H1 (cell line): ENCODE results near the gene DENND1A. TPM values are rescaled to one million over a fixed set of nuclear protein-coding genes. Genes with fewer than 3 reads are reported as not detected.
A peak's percentile ranks its signal among the peaks of the same experiment; 100 is the strongest.

Source experiments
- CTCF ChIA-PET: fragments of 300-600 bp; sonication (Branson Sonifier 250); formaldehyde crosslinking; loops from one replicate; lab custom pipeline; 2021; ENCODE audit not compliant: partially characterized antibody; lab: Charles Lee
- POLR2A ChIA-PET: fragments of 300-600 bp; sonication (Branson Sonifier 250); formaldehyde crosslinking; loops from one replicate; lab custom pipeline; 2021; ENCODE audit warnings: inconsistent platforms; ENCODE audit not compliant: partially characterized antibody; lab: Charles Lee
- DNase-seq, 2 experiments: peaks; one replicate each; pipeline versions ENCODE4 v3.0.0 to v3.0.0-alpha.2; 2010 to 2022; ENCODE audit warnings: low spot score in 2 of 2, low read depth in 1 of 2, mixed read lengths in 1 of 2
- FAIRE-seq: peaks from 2 replicates; lab custom pipeline; 2011; peaks lifted over from hg19 to GRCh38; lab: Jason Lieb, UNC
- H2AFZ ChIP-seq: 2 replicates; pipeline ENCODE4 v1.8.1; 2012; ENCODE audit warnings: low read length, inconsistent platforms
- H2AK5ac ChIP-seq: 2 replicates; pipeline ENCODE4 v1.6.1; 2013; ENCODE audit warnings: low read depth, low read length
- H2BK120ac ChIP-seq: replicated peaks from 2 replicates; pipeline ENCODE3; 2013; ENCODE audit warnings: low read depth, low read length, inconsistent platforms
- H2BK12ac ChIP-seq: 2 replicates; pipeline ENCODE4 v1.6.1; 2013; ENCODE audit warnings: low read depth, low read length
- H2BK15ac ChIP-seq: 2 replicates; pipeline ENCODE4 v1.6.1; 2013; ENCODE audit warnings: low read length
- H2BK20ac ChIP-seq: 2 replicates; pipeline ENCODE4 v1.6.1; 2013; ENCODE audit warnings: low read length
- H2BK5ac ChIP-seq: 2 replicates; pipeline ENCODE4 v1.6.1; 2013; ENCODE audit warnings: low read depth, low read length
- H3K14ac ChIP-seq: 2 replicates; pipeline ENCODE4 v1.6.1; 2013; ENCODE audit warnings: inconsistent platforms; ENCODE audit not compliant: insufficient read length
- H3K18ac ChIP-seq: 2 replicates; pipeline ENCODE4 v1.6.1; 2013; ENCODE audit warnings: low read length; ENCODE audit errors: extremely low read depth
- H3K23ac ChIP-seq: 2 replicates; pipeline ENCODE4 v1.6.1; 2013; ENCODE audit warnings: inconsistent platforms; ENCODE audit not compliant: insufficient read length
- H3K23me2 ChIP-seq: 2 replicates; pipeline ENCODE4 v1.6.1; 2013; ENCODE audit warnings: low read depth, low read length
- H3K27ac ChIP-seq: 2 replicates; pipeline ENCODE4 v1.6.1; 2011; ENCODE audit warnings: low read depth, low read length, inconsistent platforms
- H3K27me3 ChIP-seq, 4 experiments: replicated peaks in 1 of 4; 1 replicate in 1 of 4; 2 replicates in 3 of 4; pipeline versions ENCODE4 v1.6.1 to v1.8.1; 2011 to 2013; ENCODE audit warnings: low read length in 3 of 4, mild to moderate bottlenecking in 3 of 4, inconsistent platforms in 2 of 4, mixed read lengths in 2 of 4, moderate library complexity in 1 of 4; ENCODE audit not compliant: control insufficient read depth in 3 of 4, insufficient read depth in 3 of 4; ENCODE audit errors: extremely low read depth in 1 of 4
- H3K36me3 ChIP-seq, 4 experiments: 2 replicates each; pipeline versions ENCODE4 v1.6.1 to v1.8.1; 2011 to 2013; ENCODE audit warnings: mild to moderate bottlenecking in 4 of 4, low read length in 3 of 4, moderate library complexity in 2 of 4, control low read depth in 1 of 4, inconsistent platforms in 1 of 4; ENCODE audit not compliant: insufficient read depth in 4 of 4, control insufficient read depth in 2 of 4
- H3K4ac ChIP-seq: replicated peaks from 2 replicates; pipeline ENCODE3; 2013; ENCODE audit warnings: low read length, low read depth, mixed read lengths, inconsistent platforms; ENCODE audit not compliant: insufficient read length
- H3K4me1 ChIP-seq, 4 experiments: replicated peaks in 1 of 4; 1 replicate in 1 of 4; 2 replicates in 3 of 4; pipeline versions ENCODE4 v1.6.1 to v1.8.1; 2011 to 2013; ENCODE audit warnings: low read length in 3 of 4, inconsistent platforms in 2 of 4, mixed read lengths in 1 of 4; ENCODE audit not compliant: insufficient read depth in 4 of 4, control insufficient read depth in 3 of 4
- H3K4me2 ChIP-seq, 2 experiments: 2 replicates each; pipeline versions ENCODE4 v1.6.1 to v1.8.1; 2011 to 2013; ENCODE audit warnings: low read depth in 2 of 2, low read length in 2 of 2, control low read depth in 1 of 2, inconsistent platforms in 1 of 2, mild to moderate bottlenecking in 1 of 2; ENCODE audit not compliant: insufficient read depth in 1 of 2
- H3K4me3 ChIP-seq, 4 experiments: fragments of 200-600, 300-600 bp in 1 of 4; sonication (generic), shearing (Covaris generic), sonication (Bioruptor Twin) in 1 of 4; 2 replicates each; pipeline versions ENCODE4 v1.5.1 to v1.8.1; 2011 to 2016; ENCODE audit warnings: low read length in 4 of 4, low read depth in 3 of 4, control low read depth in 2 of 4, inconsistent platforms in 2 of 4, mild to moderate bottlenecking in 2 of 4, mixed read lengths in 1 of 4, moderate library complexity in 1 of 4; ENCODE audit not compliant: insufficient read depth in 2 of 4; ENCODE audit errors: extremely low read depth in 1 of 4
- H3K56ac ChIP-seq: replicated peaks from 2 replicates; pipeline ENCODE3; 2013; ENCODE audit warnings: low read depth, mild to moderate bottlenecking, mixed read lengths, low read length, inconsistent platforms; ENCODE audit not compliant: insufficient read length
- H3K79me1 ChIP-seq: 2 replicates; pipeline ENCODE4 v1.6.1; 2013; ENCODE audit warnings: low read depth, low read length, control low read depth
- H3K79me2 ChIP-seq, 2 experiments: 2 replicates each; pipeline versions ENCODE4 v1.6.1 to v1.8.1; 2012 to 2013; ENCODE audit warnings: low read length in 2 of 2, mild to moderate bottlenecking in 2 of 2, inconsistent platforms in 1 of 2; ENCODE audit not compliant: insufficient read depth in 2 of 2, control insufficient read depth in 1 of 2
- H3K9ac ChIP-seq, 4 experiments: replicated peaks in 1 of 4; 1 replicate in 1 of 4; 2 replicates in 3 of 4; pipeline versions ENCODE4 v1.6.1 to v1.8.1; 2011 to 2013; ENCODE audit warnings: low read depth in 3 of 4, low read length in 3 of 4, control low read depth in 2 of 4, mild to moderate bottlenecking in 2 of 4, moderate library complexity in 2 of 4, inconsistent platforms in 1 of 4; ENCODE audit errors: extremely low read depth in 1 of 4
- H3K9me3 ChIP-seq, 2 experiments: 2 replicates each; pipeline versions ENCODE4 v1.6.1 to v1.8.1; 2012 to 2013; ENCODE audit warnings: mild to moderate bottlenecking in 2 of 2, moderate library complexity in 2 of 2, control low read depth in 1 of 2, inconsistent platforms in 1 of 2, low read depth in 1 of 2, low read length in 1 of 2, mixed read lengths in 1 of 2; ENCODE audit not compliant: insufficient read depth in 2 of 2
- H4K20me1 ChIP-seq, 2 experiments: replicated peaks in 1 of 2; 2 replicates each; pipeline versions ENCODE3 to v1.8.1; 2011 to 2013; ENCODE audit warnings: inconsistent platforms in 2 of 2, low read length in 2 of 2, mild to moderate bottlenecking in 1 of 2; ENCODE audit not compliant: insufficient read depth in 2 of 2, control insufficient read depth in 1 of 2
- H4K5ac ChIP-seq: 2 replicates; pipeline ENCODE4 v1.6.1; 2013; ENCODE audit warnings: low read length, low read depth, mixed read lengths, inconsistent platforms; ENCODE audit not compliant: insufficient read length
- H4K8ac ChIP-seq: 2 replicates; pipeline ENCODE4 v1.8.0; 2013; ENCODE audit warnings: mild to moderate bottlenecking, moderate library complexity, low read length, inconsistent platforms; ENCODE audit not compliant: insufficient read depth; ENCODE audit errors: extremely low read depth
- H4K91ac ChIP-seq: replicated peaks from 2 replicates; pipeline ENCODE3; 2013; ENCODE audit warnings: low read length, mixed read lengths, inconsistent platforms; ENCODE audit not compliant: insufficient read length
- JUND ChIP-seq: IDR thresholded peaks from 2 replicates; pipeline ENCODE4 v1.6.1; 2011; ENCODE audit warnings: mild to moderate bottlenecking, improper control_type of control experiment, low read length
- POU5F1 ChIP-seq: IDR thresholded peaks from 2 replicates; pipeline ENCODE4 v1.6.1; 2011; ENCODE audit warnings: low read depth, mild to moderate bottlenecking, low read length, moderate library complexity
- SRF ChIP-seq: IDR thresholded peaks from 2 replicates; pipeline ENCODE4 v1.6.1; 2011; ENCODE audit warnings: mild to moderate bottlenecking, low read depth, low read length, moderate library complexity
- WGBS, 2 experiments: shearing (Covaris generic) in 1 of 2; methylation state at CpG; one replicate each; pipeline versions ENCODE4 v1.1.6 to v1.1.7; 2013 to 2015; ENCODE audit warnings: low lambda C conversion rate in 2 of 2, mixed read lengths in 2 of 2, inconsistent platforms in 1 of 2, low coverage in 1 of 2, missing lambda C conversion rate in 1 of 2; ENCODE audit not compliant: insufficient replicate concordance in 2 of 2, insufficient coverage in 1 of 2, insufficient read length in 1 of 2; ENCODE audit errors: extremely low coverage in 1 of 2, missing lambda C conversion rate in 1 of 2; 5-methylcytosine and 5-hydroxymethylcytosine counted together
- polyA plus RNA-seq, 7 experiments: library from polyadenylated mRNA; depleted of rRNA in 3 of 7; stranded (reverse) in 5 of 7; unstranded in 2 of 7; fragments of >200 nt in 5 of 7; fragments of 200-250 nt in 2 of 7; gene quantifications; 1 replicate in 5 of 7; 2 replicates in 1 of 7; 4 replicates in 1 of 7; pipeline versions ENCODE4 v1.2.1 to v1.2.3, GENCODE V29; 2011 to 2013; ENCODE audit warnings: missing spikeins in 2 of 7, mixed read lengths in 2 of 7
- total RNA-seq: library from RNA; stranded (reverse); fragmentation: NEBNext Ultra II Directional; extraction: Animal tissue kit (Norgen Biotek cat#: 25700); gene quantifications from 2 replicates; pipeline ENCODE4 v1.2.1, GENCODE V29; 2021

DENND1A gene
- total and polyA plus RNA-seq, 2 of the 8 experiments (the other 6 are each of a cell fraction or from before 2014, with no cell fraction given), result 24.1 to 26.4 TPM

DNA sequence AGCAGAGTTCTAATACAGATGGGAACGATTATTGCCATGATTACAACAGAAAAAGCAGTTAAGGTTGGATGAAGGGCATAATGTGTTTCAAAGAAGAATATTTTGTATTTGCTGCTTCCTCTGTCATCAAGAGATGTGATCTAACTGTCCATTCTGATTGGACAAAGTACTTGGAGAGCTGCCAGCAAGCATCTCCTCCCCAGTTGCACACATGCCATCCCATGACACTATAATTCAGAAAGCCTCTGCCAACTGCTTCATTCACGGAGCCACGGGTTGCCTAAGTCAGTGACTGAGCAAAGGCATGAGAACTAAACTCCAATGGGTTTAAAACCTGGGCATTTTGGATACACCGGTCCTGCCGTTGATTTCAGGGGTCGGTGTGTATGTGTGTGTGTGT, 320.1 kb downstream of the DENND1A start:
- H3K27me3 ChIP-seq, result no peaks in the 10 kb centered on the region
- no peaks in the 10 kb centered on the region for H3K36me3 ChIP-seq
- no peak overlapping the region for H2AK5ac ChIP-seq
- H3K9me3 ChIP-seq, result no peaks in the 10 kb centered on the region
- no peak overlapping the region for H2BK120ac ChIP-seq
- H3K9ac ChIP-seq, result no peak overlapping the region
- FAIRE-seq (no peak), DNase-seq (peak in 1 of 2 experiments; percentile 23)
- H3K79me2 ChIP-seq, result no peaks in the 10 kb centered on the region
- H4K20me1 ChIP-seq, result peaks cover 0 to 3% of the 10 kb centered on the region in 2 experiments
- H3K18ac ChIP-seq, result no peak overlapping the region
- no peaks in the 10 kb centered on the region for H3K23me2 ChIP-seq
- H3K4me1 ChIP-seq, result no peaks in the 10 kb centered on the region
- no peak overlapping the region for H3K4ac ChIP-seq
- no peak overlapping the region for H3K4me3 ChIP-seq
- H4K91ac ChIP-seq, result no peak overlapping the region
- H2AFZ ChIP-seq, result no peak overlapping the region
- no peak overlapping the region for H3K14ac ChIP-seq
- ChIA-PET POLR2A (interaction anchor here (0.6 kb wide), 1 partner anchor 9 kb away, joined by 3 read pairs; no protein-coding TSS in a partner anchor), CTCF (no interaction called here)
- no peak overlapping the region for H4K8ac ChIP-seq
- no peak overlapping the region for H2BK15ac ChIP-seq
- no peak overlapping the region for H2BK20ac ChIP-seq
- H4K5ac ChIP-seq, result no peak overlapping the region
- 92% methylated on average over 6 of the region's 6 CpGs; no CpG with 5 or more reads in 1 of the 2 experiments for WGBS, 2 experiments
- H3K23ac ChIP-seq, result no peak overlapping the region
- H2BK5ac ChIP-seq, result no peak overlapping the region
- no peaks in the 10 kb centered on the region for H3K79me1 ChIP-seq
- no peak overlapping the region for H3K56ac ChIP-seq
- no peak overlapping the region for H3K27ac ChIP-seq
- H3K4me2 ChIP-seq, result no peak overlapping the region
- H2BK12ac ChIP-seq, result no peak overlapping the region
- no peak for TF ChIP-seq SRF
- no peak for TF ChIP-seq POU5F1
- no peak for TF ChIP-seq JUND
